Melanocyte of skin (primary cell): ENCODE measurements around the gene CDKN2A. TPM values are rescaled to one million over a fixed set of nuclear protein-coding genes. Genes with fewer than 3 reads are reported as not detected.

Source experiments
- total RNA-seq, 2 donors: library from RNA; depleted of rRNA; stranded (reverse); fragments of >200 nt; gene quantifications; 2 replicates each; pipeline ENCODE4 v1.2.3, GENCODE V29; 2012

CDKN2A gene
- total RNA-seq, result 10 to 100 TPM in 1 of 2 donors, 1 to 10 TPM in 1; 7.7 to 11.7 TPM

GRCh38 chr9:21993893-21994555, at the start of gene CDKN2A:
TSS of gene CDKN2A (minus strand) at chr9:21994392.

GRCh38 chr9:22008717-22009505, 14.7 kb upstream of the CDKN2A start, which contains the start of gene CDKN2B:
TSS of gene CDKN2B (minus strand) at chr9:22009305. CDS start at chr9:22008953, 352 bp downstream.

GRCh38 chr9:21994556-21995005, 389 bp upstream of the CDKN2A start, which contains the start of gene CDKN2B-AS1:
TSS of gene CDKN2B-AS1 (plus strand) at chr9:21994791.

Other genes with a start within 250 kb of the CDKN2A start
- 10 to 100 TPM; 32.0 to 67.9 TPM for gene MTAP, start 191.8 kb downstream of the CDKN2A start, total RNA-seq
- gene CDKN2B-AS1, start 399 bp upstream of the CDKN2A start, total RNA-seq, result 1 to 10 TPM; 2.3 to 3.8 TPM
- gene CDKN2B, start 14.9 kb upstream of the CDKN2A start, total RNA-seq, result 1 to 10 TPM; 2.0 to 3.4 TPM